ENCODE measurements around the gene OCA2.

GRCh38 chr15:28026221-28026620, 72.9 kb downstream of the OCA2 start:
- no peak for TF ChIP-seq POLR2A (IDR thresholded peaks at IDR 0.05)
- TF ChIP-seq CTCF (IDR thresholded peaks at IDR 0.05): no peak

Measured in heart left ventricle (tissue), 13 donors.